GM12801 (cell line): ENCODE data around the gene MSL1.

Source experiments
- TF ChIP-seq, protein P1 (sequence below): IDR thresholded peaks from one replicate; pipeline ENCODE4 v1.5.1; 2011; ENCODE audit warnings: control low read depth; ENCODE audit not compliant: insufficient read length; ENCODE audit errors: extremely low read depth

MSL1 gene

DNA sequence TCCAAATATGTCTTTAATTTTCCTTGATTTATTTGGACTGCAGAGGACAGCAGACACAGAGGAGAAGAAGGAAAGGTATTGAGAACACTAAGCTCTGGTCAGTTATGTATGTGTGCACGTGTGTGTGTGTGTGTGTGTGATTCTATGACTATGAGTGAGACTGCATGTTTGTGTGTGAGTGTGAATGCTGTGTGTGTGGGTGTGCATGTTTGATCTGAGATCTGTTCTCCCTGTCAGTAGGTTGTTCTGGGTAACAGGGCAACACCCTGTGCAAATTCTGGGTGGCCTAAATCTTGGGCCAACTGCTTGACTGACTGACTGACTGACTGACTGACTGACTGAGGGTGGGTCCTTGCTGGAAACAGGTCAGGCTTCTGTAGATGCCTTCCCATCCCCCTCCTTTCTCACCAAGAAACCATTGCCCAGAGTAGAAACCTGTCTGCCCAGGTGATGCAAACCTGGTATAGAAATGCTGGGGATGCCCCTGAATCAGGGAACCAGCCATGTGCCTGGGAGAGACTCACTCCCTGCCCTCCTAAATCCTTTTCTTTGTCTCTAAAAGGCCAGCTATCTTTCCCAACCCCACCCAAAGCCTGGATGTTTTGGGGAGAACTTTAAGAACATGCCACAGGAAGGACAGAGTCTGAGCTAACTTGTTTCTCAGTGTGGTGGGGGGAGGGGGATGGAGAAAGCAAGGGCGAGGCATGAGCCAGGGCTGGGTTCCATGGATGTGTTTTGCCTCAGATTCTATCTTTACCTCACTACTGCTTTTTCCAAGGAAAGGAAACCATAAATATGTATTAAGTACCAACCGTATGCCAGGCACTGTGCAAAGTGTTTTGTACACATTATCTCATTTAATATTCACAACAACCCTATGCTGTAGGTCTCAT is 16.9 kb upstream of the MSL1 start:
- TF ChIP-seq, protein P1, sequence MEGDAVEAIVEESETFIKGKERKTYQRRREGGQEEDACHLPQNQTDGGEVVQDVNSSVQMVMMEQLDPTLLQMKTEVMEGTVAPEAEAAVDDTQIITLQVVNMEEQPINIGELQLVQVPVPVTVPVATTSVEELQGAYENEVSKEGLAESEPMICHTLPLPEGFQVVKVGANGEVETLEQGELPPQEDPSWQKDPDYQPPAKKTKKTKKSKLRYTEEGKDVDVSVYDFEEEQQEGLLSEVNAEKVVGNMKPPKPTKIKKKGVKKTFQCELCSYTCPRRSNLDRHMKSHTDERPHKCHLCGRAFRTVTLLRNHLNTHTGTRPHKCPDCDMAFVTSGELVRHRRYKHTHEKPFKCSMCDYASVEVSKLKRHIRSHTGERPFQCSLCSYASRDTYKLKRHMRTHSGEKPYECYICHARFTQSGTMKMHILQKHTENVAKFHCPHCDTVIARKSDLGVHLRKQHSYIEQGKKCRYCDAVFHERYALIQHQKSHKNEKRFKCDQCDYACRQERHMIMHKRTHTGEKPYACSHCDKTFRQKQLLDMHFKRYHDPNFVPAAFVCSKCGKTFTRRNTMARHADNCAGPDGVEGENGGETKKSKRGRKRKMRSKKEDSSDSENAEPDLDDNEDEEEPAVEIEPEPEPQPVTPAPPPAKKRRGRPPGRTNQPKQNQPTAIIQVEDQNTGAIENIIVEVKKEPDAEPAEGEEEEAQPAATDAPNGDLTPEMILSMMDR: no peak

DNA sequence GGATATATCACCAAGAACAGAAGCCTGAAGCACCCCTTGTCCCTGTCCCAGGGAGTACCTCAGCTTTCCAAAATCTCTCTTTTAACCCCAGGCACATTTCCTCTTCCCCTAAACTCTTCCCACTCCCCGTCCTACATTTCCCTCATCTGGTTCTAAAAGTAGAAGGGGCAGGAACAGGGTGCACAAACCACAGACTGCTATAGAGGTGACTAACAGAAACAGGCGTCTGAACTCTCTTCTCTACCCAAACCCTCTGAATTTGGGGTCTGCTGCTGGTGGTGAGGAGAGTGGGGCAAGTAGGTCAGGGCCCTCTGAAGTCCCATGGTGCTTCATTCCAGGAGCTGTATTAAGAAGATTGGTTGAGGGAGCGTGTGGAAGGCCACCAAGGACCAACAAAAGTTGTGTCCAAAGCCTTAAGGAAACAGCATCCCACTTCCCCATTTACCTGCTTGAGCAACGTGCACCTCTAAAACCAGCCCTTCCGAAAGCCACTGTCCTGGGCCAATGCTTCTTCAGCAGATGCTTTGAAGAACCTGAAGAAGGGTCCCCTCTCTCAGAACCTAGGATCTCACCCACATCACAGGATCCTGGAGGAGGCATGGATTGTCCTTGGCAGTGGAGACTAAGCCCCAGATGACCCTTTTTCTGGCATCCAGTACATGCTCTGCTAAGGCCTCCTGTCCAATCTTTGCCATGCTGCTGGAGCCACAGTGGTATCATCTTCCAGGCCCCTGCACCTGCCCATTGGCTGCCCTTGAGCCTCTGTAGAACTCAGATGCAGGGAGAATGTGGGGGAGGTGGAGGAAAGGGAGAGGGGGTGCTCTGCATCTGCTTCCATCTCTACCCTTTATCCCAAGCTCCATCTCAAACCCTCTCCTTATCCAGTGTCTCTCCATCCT is 15.7 kb upstream of the MSL1 start:
- TF ChIP-seq, protein P1: no peak

DNA sequence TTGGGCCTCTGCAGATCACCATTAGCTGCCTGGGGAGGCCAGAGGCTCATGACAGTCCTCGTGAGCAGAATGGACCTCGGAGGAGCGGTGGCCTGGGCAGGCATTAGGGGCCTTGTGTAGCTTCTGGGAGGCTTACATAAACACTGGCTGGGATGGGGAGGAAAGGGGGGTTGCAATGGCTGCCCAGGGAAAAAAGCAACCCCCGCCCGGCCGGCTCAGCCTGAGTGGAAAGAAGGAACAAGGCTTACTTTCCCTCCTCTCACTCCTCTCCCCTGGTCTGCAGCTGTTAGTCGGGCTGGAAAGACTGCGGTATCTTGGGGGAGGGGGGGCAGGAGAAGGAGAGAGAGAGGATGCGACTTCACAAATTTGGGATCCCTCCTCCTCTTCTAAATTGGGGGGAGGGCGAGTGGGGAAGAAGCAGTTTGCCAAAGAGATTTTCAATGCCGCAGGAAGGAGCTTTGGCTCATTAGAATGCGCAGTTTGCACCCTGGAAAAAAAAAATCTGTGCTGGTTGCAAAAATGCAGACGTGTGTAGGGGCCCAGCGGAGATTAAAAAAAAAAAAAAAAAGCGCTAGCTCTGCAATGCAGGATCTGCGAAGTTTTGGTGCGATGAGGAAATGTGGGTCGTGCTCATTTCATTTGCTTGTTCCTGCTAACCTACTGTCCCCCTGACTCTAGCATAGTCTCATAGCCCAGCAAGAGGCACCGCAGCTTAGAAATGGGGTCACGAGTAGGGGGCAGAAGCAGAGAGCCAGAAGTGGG is 14.8 kb upstream of the MSL1 start:
- TF ChIP-seq, protein P1: no peak

DNA sequence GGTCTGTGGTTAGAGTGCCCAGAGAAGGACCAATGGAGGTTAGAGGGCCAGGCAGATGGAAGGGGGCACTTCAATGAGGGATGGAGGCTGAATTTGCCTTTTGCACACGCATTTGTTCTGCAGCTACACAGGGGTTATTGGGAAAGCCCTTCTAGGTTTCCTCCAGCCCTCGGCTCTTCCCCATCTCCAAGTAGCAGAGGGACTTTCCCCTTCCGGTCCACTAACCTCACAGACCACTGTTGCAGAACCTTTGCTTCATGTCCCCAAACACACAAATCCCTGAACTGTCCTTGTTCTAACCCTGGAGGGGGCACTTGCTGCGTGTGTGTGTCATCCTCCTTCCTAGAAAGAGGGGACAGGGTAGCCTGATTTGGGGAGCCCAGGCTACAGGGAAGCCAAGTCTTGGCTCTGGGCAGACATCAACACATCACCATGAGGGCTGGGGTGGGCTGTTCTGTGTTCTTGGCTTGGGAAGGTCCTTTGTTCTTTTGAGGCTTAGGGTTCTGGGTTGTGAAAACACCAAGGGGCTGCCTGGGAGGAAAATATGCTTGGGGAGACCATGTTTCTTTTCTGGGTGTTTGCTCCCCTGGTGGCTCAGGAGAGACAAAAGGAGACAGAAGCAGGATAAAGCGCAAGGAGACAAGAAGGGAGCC is 14.1 kb upstream of the MSL1 start:
- TF ChIP-seq, protein P1: no peak

DNA sequence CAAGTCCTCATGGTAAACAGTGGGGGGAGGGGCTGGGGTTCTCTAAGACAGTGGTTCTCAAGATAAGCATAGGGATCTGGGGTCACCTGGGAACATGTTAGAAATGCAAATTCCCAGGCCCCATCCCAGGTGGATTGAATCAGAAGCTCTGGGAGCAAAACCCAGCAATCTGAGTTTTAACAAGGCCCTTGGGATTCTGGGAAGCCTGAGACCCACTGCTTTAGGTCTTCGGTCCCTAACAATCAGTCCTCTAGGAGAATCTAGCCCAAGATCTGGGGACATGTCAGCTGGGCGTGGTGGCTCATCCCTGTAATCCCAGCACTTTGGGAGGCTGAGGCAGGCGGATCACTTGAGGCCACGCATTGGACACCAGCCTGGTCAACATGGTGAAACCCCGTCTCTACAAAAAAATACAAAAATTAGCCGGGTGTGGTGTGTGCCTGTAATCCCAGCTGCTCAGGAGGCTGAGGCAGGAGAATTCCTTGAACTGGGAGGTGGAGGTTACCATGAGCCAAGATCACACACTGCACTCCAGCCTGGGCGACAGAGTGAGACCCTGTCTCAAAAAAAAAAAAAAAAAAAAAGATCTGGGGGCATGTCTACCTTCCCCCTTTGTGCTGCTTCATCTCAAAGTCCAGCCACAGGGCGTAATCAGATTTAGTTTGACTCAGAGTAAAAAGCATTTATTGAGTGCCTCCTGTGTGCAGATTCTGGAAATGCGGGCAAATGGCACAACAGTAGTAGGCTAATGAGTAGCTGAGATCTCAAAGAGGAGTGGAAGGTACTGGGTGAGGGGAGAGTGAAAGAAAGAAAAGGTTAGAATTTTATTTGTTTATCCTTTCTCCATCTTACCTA is 12.6 kb upstream of the MSL1 start:
- TF ChIP-seq, protein P1: no peak

DNA sequence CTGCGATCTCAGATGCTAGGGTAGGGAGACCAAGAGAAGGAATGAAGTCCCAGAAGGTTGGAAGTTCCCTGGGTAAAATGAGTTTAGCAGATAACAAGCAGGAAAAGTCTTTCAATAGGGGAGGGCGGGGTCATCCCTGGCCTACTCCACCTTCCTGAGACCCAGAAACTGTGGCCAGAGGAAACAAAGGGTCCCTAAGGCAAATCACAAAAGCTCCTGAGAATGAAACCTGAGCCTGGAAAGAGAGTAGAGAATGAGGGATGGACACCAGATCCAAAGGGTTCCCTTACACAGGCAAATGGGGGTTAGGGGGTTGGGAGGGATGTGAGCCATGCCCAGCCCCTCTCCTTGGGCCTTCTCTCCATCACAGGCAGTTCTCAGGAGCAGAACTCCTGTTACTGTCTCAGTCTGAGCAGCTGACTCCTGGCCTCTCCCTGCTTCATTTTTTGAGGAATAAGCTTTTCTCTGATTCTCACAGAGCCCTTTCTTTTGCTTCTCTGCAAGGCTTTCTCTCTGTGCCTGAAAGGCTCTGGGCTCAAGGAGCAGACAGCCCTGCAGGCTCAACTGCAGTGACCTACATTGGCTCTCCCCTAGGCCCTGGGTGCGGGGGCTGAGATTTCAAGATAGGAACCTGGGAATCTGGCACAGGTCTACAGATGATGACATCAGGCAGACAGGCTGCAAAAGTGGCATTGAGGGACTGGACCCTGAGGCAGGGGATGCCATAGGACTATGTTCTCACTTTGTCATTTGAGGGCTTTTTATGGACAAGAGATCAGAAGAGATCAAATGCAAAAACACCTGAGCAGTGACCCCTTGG is 11.5 kb upstream of the MSL1 start:
- TF ChIP-seq, protein P1: no peak
